Ovary (tissue), 3 donors: Measurements from ENCODE around the gene CPA4.

Experiments used
- POLR2A ChIP-seq: fragments of 450-650 bp; IDR thresholded peaks from one replicate; pipeline ENCODE4 v1.6.1; 2017; ENCODE audit warnings: antibody characterized with exemption, mild to moderate bottlenecking, moderate library complexity
- TF ChIP-seq, protein P1 (sequence below), 3 donors: fragments of 450-650 bp in 2 of 3; fragments of 200-600 bp in 1 of 3; IDR thresholded peaks; one replicate each; pipeline versions ENCODE4 v1.5.1 to v1.8.0; 2016 to 2022; ENCODE audit warnings: antibody characterized with exemption in 3 of 3, mild to moderate bottlenecking in 1 of 3
- donor health status: DM: no; HTN: no; CAD: no.

DNA sequence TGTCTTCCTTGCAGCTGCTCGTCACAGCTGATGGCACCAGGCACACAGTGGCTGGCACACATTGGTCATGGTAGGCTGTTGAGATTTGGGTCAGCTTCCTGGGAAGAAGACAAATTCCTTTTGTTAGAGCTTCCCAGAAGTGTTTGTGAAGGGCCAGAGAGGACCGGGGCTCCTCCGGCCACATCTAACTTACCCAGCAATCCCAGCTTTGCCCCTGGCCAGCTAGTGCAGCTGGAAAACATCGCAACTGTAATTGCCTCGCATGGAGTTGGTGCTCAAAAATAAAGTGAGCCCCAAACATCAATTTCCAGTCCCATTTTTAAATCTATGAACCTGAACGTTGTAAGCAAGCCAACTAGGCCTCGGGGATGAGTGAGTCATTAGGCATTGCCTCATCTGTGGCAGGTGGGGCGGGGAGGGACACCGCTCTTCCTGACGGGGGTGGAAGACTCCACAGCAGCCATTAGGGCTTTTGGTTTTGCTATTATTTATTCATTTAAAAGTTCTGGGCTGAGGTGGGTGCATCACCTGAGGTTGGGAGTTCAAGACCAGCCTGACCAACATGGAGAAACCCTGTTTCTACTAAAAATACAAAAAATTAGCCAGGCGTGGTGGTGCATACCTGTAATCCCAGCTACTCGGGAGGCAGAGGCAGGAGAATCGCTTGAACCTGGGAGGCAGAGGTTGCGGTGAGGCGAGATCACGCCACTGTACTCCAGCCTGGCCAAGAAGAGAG lies 64.1 kb downstream of the CPA4 start:
- no peak for TF ChIP-seq POLR2A
- TF ChIP-seq, protein P1, sequence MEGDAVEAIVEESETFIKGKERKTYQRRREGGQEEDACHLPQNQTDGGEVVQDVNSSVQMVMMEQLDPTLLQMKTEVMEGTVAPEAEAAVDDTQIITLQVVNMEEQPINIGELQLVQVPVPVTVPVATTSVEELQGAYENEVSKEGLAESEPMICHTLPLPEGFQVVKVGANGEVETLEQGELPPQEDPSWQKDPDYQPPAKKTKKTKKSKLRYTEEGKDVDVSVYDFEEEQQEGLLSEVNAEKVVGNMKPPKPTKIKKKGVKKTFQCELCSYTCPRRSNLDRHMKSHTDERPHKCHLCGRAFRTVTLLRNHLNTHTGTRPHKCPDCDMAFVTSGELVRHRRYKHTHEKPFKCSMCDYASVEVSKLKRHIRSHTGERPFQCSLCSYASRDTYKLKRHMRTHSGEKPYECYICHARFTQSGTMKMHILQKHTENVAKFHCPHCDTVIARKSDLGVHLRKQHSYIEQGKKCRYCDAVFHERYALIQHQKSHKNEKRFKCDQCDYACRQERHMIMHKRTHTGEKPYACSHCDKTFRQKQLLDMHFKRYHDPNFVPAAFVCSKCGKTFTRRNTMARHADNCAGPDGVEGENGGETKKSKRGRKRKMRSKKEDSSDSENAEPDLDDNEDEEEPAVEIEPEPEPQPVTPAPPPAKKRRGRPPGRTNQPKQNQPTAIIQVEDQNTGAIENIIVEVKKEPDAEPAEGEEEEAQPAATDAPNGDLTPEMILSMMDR (IDR thresholded peaks at IDR 0.05), result no peak
